D721Med (cell line): Measurements from ENCODE around the gene SNTG2.

Experiments used
- DNase-seq: peaks from one replicate; pipeline ENCODE4 v3.0.0; 2011; ENCODE audit warnings: low spot score; ENCODE audit not compliant: insufficient read length
- FAIRE-seq: peaks from 2 replicates; lab custom pipeline; 2011; peaks lifted over from hg19 to GRCh38; lab: Jason Lieb, UNC
- CTCF ChIP-seq: IDR thresholded peaks from 2 replicates; pipeline ENCODE4 v1.5.1; 2012; ENCODE audit warnings: mild to moderate bottlenecking, control low read depth; ENCODE audit not compliant: insufficient read depth; ENCODE audit errors: missing control alignments

SNTG2 gene

GRCh38 chr2:963876-964275 is 13.2 kb downstream of the SNTG2 start:
- TF ChIP-seq CTCF, result no peak
- DNase-seq (no peak), FAIRE-seq (no peak)

DNA sequence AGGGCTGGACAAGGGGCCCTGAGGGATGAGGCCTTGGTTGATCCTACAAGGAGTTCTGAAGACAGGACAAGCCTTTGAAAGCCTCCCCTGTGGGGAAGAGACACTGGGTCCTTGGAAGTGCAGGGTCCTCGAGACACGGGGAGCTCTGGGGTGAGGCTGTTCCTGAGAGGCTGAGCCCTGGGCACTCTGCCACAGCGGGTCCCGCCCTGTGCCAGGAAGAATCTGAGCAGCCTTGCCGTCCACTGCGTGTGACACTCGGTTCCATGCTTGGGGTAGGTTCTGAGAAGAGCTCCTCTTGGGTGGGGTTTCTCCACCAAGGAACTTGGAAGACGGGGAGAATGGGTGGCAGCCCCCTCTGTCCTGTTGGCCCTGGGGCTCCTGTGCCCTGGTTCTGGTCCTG is 13.9 kb downstream of the SNTG2 start:
- no peak for TF ChIP-seq CTCF
- DNase-seq (no peak), FAIRE-seq (no peak)

GRCh38 chr2:965640-966147 is 15.0 kb downstream of the SNTG2 start:
- no peak for FAIRE-seq
- TF ChIP-seq CTCF, result no peak

DNA sequence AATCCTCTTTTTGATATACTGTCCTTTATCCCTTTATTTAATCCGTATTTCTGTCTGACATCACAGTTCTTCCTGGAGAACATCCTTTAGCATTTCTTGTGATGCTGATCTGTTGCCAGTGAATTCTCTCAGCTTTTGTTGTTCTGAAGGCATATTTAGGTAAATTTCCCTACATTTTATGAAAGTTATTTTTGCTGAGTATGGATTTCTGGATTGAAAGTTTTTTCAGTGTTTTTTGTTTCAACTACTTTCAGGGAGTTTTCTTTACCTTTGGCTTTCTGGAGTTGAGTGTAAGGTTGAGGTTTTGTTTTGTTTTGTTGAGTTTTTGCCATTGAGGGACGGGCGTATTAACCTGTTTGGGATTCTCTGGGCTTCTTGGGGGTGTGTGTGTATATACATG is 22.5 kb downstream of the SNTG2 start:
- FAIRE-seq (no peak), DNase-seq (no peak)
- TF ChIP-seq CTCF, result no peak

More at GRCh38 chr2:965640-966147, 15.0 kb downstream of the SNTG2 start:
- no peak for DNase-seq

- FAIRE-seq (no peak), DNase-seq (no peak)
- no peak for TF ChIP-seq CTCF
Observed at GRCh38 chr2:974054-974453, 23.4 kb downstream of the SNTG2 start.

DNA sequence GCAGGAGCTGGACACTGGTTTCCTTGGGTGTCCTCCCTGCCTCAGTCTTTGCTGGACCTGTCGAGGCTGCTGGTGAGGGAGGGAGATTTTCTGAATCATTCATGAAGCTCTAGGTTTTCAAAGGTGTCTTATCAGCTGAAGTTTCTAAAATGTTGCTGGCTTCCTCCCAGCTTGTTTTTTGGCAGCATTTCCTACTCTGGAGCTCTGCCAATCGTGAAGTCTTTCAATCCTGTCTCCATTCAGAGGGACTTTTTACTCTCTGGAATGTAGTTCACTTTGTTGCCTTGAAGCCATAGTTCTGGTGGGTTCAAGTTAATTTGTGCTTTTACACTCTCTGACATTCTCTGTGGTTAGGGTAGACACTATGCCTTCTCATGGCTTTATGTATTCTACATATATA is 23.9 kb downstream of the SNTG2 start:
- FAIRE-seq (no peak), DNase-seq (no peak)
- TF ChIP-seq CTCF, result no peak

DNA sequence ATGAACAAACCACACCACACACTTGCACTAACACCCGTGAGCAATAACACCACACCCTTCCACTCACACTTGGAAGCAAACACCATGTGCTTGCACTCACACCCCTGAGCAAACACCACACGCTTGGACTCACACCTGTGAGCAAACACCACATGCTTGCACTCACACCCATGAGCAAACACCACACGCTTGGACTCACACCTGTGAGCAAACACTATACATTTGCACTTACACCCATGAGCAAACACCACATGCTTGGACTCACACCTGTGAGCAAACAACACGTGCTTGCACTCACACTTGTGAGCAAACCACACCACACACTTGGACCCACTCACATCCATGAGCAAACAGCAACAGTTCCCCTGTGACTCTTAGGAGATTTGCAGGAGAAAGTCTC is 24.4 kb downstream of the SNTG2 start:
- no peak for FAIRE-seq
- TF ChIP-seq CTCF, result no peak
- DNase-seq, result no peak
